DOHH2 (cell line): Measurements from ENCODE around the gene KRTAP10-1.
"Not testable (repeated sequence)": the region's sequence is repeated elsewhere in the genome, so short reads cannot be mapped to it uniquely, and the experiment has no call there.

ENCODE experiments used
- EZH2phosphoT487 ChIP-seq: fragments of 200-600 bp; sonication (generic); IDR thresholded peaks from 2 replicates; pipeline ENCODE4 v1.6.1; 2017; ENCODE audit warnings: borderline replicate concordance, mild to moderate bottlenecking, antibody characterized with exemption, low read length, moderate library complexity, mixed read lengths
- TF ChIP-seq, protein P1 (sequence below): fragments of 200-600 bp; sonication (generic); IDR thresholded peaks from one replicate; pipeline ENCODE4 v1.5.1; 2014; ENCODE audit warnings: antibody characterized with exemption, mild to moderate bottlenecking, low read depth, low read length; ENCODE audit not compliant: poor library complexity, severe bottlenecking

DNA sequence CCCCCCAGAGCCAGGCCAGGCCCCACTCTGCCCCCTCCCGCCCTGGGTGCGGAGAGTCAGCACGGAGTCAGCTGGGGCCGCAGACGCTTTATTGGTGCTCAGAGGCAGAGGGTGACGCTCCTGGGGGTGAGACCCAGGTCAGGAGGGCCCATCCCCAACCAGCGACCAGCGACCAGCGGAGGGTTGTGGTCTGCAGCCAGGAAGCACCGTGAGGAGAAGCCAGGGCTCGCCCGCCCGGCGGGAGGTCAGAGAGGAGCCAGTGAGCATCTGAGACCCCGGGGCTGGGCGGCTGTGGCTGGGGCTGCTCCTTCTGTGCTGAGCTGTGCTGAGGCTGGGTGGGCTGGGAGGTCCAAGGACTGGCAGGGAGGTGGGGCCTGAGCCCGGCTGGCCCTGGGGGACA, 10.3 kb upstream of the KRTAP10-1 start:
- TF ChIP-seq, protein P1, sequence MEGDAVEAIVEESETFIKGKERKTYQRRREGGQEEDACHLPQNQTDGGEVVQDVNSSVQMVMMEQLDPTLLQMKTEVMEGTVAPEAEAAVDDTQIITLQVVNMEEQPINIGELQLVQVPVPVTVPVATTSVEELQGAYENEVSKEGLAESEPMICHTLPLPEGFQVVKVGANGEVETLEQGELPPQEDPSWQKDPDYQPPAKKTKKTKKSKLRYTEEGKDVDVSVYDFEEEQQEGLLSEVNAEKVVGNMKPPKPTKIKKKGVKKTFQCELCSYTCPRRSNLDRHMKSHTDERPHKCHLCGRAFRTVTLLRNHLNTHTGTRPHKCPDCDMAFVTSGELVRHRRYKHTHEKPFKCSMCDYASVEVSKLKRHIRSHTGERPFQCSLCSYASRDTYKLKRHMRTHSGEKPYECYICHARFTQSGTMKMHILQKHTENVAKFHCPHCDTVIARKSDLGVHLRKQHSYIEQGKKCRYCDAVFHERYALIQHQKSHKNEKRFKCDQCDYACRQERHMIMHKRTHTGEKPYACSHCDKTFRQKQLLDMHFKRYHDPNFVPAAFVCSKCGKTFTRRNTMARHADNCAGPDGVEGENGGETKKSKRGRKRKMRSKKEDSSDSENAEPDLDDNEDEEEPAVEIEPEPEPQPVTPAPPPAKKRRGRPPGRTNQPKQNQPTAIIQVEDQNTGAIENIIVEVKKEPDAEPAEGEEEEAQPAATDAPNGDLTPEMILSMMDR, result not testable (repeated sequence)
- TF ChIP-seq EZH2phosphoT487, result not testable (repeated sequence)
